Measurements from ENCODE around the gene STK32B. TPM values are rescaled to one million over a fixed set of nuclear protein-coding genes. Genes with fewer than 3 reads are reported as not detected.

STK32B gene
- polyA plus RNA-seq, 2 of the 4 experiments (the other 2 are of a cell fraction), result 7.6 to 12.1 TPM

DNA sequence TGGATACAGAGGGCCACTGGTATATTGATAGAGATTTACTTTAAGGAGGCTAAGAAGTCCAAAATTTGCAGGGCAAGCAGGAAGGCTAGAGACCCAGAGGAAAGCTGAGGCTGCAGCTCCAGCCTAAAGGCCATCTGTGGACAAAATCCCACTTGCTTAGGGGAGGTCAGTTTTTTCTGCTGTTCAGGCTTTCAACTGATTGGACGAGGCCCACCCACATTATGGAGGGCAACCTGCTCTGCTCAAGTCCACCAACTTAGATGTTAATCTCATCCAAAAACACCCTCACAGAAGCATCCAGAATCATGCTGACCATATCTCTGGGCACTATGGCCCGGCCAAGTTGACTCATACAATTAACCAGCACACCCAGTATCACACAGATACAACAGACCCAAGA is 480.8 kb downstream of the STK32B start:
- Histone ChIP-seq H3K4me2 (no peak overlapping the region), H3K27ac (no peak overlapping the region), H3K4me1 (no peaks in the 10 kb centered on the region), H3K9me3 (no peaks in the 10 kb centered on the region), H3K4me3 (no peak overlapping the region)
- DNase-seq (ENCODE audit: low read depth in 1 of 2, low spot score in 1 of 2), result no peak
- TF ChIP-seq, protein P1, sequence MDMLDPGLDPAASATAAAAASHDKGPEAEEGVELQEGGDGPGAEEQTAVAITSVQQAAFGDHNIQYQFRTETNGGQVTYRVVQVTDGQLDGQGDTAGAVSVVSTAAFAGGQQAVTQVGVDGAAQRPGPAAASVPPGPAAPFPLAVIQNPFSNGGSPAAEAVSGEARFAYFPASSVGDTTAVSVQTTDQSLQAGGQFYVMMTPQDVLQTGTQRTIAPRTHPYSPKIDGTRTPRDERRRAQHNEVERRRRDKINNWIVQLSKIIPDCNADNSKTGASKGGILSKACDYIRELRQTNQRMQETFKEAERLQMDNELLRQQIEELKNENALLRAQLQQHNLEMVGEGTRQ (IDR thresholded peaks at IDR 0.05), result no peak
- ChIA-PET CTCF (no interaction called here), POLR2A (no interaction called here)
- FAIRE-seq, result no peak
- ATAC-seq, result no peak
- WGBS (ENCODE audit: missing lambda C conversion rate), result 51% methylated on average over 2 of the region's 2 CpGs

DNA sequence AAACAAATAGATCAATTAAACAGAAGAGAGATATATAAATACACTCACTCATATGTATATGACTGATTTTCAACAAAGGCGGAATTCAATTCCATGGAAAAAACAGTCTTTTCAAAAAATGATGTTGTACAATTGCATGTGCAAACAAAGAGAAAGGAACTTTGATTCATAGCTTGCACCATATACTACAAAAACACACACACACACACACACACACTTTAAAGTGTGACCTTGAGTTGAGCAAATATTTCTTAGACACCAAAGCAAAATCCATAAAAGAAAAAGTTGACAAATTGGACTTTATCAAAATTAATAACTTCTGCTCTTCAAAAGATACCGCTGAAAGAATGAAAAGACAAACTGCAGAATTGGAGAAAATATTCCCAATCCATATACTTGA is 488.3 kb downstream of the STK32B start:
- ATAC-seq, result no peak
- no peaks in the 10 kb centered on the region for H3K9me3 ChIP-seq
- ChIA-PET CTCF (no interaction called here), POLR2A (no interaction called here)
- no peak for DNase-seq (ENCODE audit: low read depth in 1 of 2, low spot score in 1 of 2)
- H3K4me2 ChIP-seq, result no peak overlapping the region
- no peaks in the 10 kb centered on the region for H3K4me1 ChIP-seq
- TF ChIP-seq SMC3 (IDR thresholded peaks at IDR 0.05), result no peak
- TF ChIP-seq RFX5 (IDR thresholded peaks at IDR 0.05), result no peak
- TF ChIP-seq ZFP36 (IDR thresholded peaks at IDR 0.05; ENCODE audit: borderline replicate concordance, partially characterized antibody), result no peak
- TF ChIP-seq KDM5A (IDR thresholded peaks at IDR 0.05), result no peak
- TF ChIP-seq NFE2L2 (conservative IDR thresholded peaks at IDR 0.05; ENCODE audit: low read length), result no peak
- TF ChIP-seq RAD21 (conservative IDR thresholded peaks at IDR 0.05 in 1 of 2, IDR thresholded peaks at IDR 0.05 in 1 of 2), result no peak
- no peak for TF ChIP-seq HOXB5 (CRISPR knock-in tag; IDR thresholded peaks at IDR 0.05)
- no peak for TF ChIP-seq ZSCAN20 (CRISPR knock-in tag; IDR thresholded peaks at IDR 0.05)
- no peak for TF ChIP-seq NR3C1 (IDR thresholded peaks at IDR 0.05)
- 89% methylated on average over 2 of the region's 2 CpGs for WGBS (ENCODE audit: missing lambda C conversion rate)
- no peak for FAIRE-seq
- no peak overlapping the region for H3K4me3 ChIP-seq
- no peak overlapping the region for H3K27ac ChIP-seq

- DNase-seq (ENCODE audit: low read depth in 1 of 2, low spot score in 1 of 2) (no peak), FAIRE-seq (no peak), ATAC-seq (no peak)
- Histone ChIP-seq H3K27ac (no peak overlapping the region), H3K9me3 (no peaks in the 10 kb centered on the region), H3K4me2 (no peak overlapping the region), H3K4me1 (no peaks in the 10 kb centered on the region), H3K4me3 (no peak overlapping the region)
- CTCF ChIA-PET, result no interaction called here
- WGBS (ENCODE audit: missing lambda C conversion rate), result 79% methylated on average over 10 of the region's 10 CpGs
- TF ChIP-seq, protein P2, sequence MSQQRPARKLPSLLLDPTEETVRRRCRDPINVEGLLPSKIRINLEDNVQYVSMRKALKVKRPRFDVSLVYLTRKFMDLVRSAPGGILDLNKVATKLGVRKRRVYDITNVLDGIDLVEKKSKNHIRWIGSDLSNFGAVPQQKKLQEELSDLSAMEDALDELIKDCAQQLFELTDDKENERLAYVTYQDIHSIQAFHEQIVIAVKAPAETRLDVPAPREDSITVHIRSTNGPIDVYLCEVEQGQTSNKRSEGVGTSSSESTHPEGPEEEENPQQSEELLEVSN (IDR thresholded peaks at IDR 0.05; ENCODE audit: borderline replicate concordance, low read depth), result no peak
- TF ChIP-seq, protein P3, sequence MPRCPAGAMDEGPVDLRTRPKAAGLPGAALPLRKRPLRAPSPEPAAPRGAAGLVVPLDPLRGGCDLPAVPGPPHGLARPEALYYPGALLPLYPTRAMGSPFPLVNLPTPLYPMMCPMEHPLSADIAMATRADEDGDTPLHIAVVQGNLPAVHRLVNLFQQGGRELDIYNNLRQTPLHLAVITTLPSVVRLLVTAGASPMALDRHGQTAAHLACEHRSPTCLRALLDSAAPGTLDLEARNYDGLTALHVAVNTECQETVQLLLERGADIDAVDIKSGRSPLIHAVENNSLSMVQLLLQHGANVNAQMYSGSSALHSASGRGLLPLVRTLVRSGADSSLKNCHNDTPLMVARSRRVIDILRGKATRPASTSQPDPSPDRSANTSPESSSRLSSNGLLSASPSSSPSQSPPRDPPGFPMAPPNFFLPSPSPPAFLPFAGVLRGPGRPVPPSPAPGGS (IDR thresholded peaks at IDR 0.05), result no peak
- no peak for TF ChIP-seq NPAS2 (CRISPR knock-in tag; IDR thresholded peaks at IDR 0.05; ENCODE audit: borderline replicate concordance)
- no peak for TF ChIP-seq HMGXB4 (CRISPR knock-in tag; IDR thresholded peaks at IDR 0.05; ENCODE audit: borderline replicate concordance)
- no peak for TF ChIP-seq RNF2 (IDR thresholded peaks at IDR 0.05; ENCODE audit: borderline replicate concordance, low read depth)
- TF ChIP-seq FOSL2 (IDR thresholded peaks at IDR 0.05), result no peak
- TF ChIP-seq FOSL2 (CRISPR knock-in tag; IDR thresholded peaks at IDR 0.05), result no peak
- no peak for TF ChIP-seq POLR2AphosphoS2 (conservative IDR thresholded peaks at IDR 0.05; ENCODE audit: low read length)
- TF ChIP-seq ZC3H11A (IDR thresholded peaks at IDR 0.05), result no peak
- POLR2A ChIA-PET, result no interaction called here
Measured at GRCh38 chr4:5541169-5541568, 489.9 kb downstream of the STK32B start.

Measured in A549 (cell line).